NCI-H2171 treated with DMSO at 0.1 percent for 48 hours (cell line): ENCODE data around the gene MADD.

Source experiments
- DNase-seq: peaks from one replicate; lab custom pipeline; 2025; lab: John Stamatoyannopoulos, UW

MADD gene

GRCh38 chr11:47253660-47254059, 16.3 kb upstream of the MADD start:
- no peak for DNase-seq

GRCh38 chr11:47254386-47254785, 15.5 kb upstream of the MADD start:
- no peak for DNase-seq

GRCh38 chr11:47256374-47256773, 13.6 kb upstream of the MADD start:
- DNase-seq, result no peak

- no peak for DNase-seq
These were observed 12.8 kb upstream of the MADD start for GRCh38 chr11:47257177-47257516.

- no peak for DNase-seq
These were observed 12.2 kb upstream of the MADD start, which contains the start of gene NR1H3 for GRCh38 chr11:47257517-47258316. TSS of gene NR1H3 (plus strand) at chr11:47257996. CDS start at chr11:47259217, 1,221 bp downstream.

- DNase-seq, result no peak
These were observed 11.5 kb upstream of the MADD start for GRCh38 chr11:47258317-47258902.

- peak; percentile 15 for DNase-seq
These were observed 10.5 kb upstream of the MADD start for GRCh38 chr11:47259232-47259977.

- DNase-seq, result no peak
These were observed 9.6 kb upstream of the MADD start for GRCh38 chr11:47260366-47260765.

- DNase-seq, result no peak
These were observed 8.6 kb upstream of the MADD start for GRCh38 chr11:47261291-47261800.

GRCh38 chr11:47264119-47264518, 5.8 kb upstream of the MADD start:
- no peak for DNase-seq

GRCh38 chr11:47264521-47264920, 5.4 kb upstream of the MADD start:
- DNase-seq, result no peak

- DNase-seq, result no peak
These were observed 2.1 kb upstream of the MADD start for GRCh38 chr11:47267876-47268275.

- DNase-seq, result no peak
These were observed 1.4 kb upstream of the MADD start for GRCh38 chr11:47268448-47269001.

- peak; percentile 94 for DNase-seq
These were observed 718 bp upstream of the MADD start for GRCh38 chr11:47269002-47269828.

GRCh38 chr11:47270331-47271271, 668 bp downstream of the MADD start:
- DNase-seq, result peak; percentile 50

- DNase-seq, result no peak
These were observed 1.4 kb downstream of the MADD start for GRCh38 chr11:47271328-47271727.

GRCh38 chr11:47271961-47272661, 2.2 kb downstream of the MADD start:
- peak; percentile 68 for DNase-seq

GRCh38 chr11:47272706-47273105, 2.8 kb downstream of the MADD start:
- no peak for DNase-seq

- DNase-seq, result no peak
These were observed 4.7 kb downstream of the MADD start for GRCh38 chr11:47274495-47275235.
